HG03565 (cell line): Measurements from ENCODE around the gene SIGLEC9.

Experiments
- ATAC-seq: cut with Tn5 transposase; IDR thresholded peaks from one replicate; pipeline ENCODE4 v1.9.1; 2021; ENCODE audit warnings: mild to moderate bottlenecking, moderate library complexity; ENCODE audit not compliant: unreplicated experiment

SIGLEC9 gene

DNA sequence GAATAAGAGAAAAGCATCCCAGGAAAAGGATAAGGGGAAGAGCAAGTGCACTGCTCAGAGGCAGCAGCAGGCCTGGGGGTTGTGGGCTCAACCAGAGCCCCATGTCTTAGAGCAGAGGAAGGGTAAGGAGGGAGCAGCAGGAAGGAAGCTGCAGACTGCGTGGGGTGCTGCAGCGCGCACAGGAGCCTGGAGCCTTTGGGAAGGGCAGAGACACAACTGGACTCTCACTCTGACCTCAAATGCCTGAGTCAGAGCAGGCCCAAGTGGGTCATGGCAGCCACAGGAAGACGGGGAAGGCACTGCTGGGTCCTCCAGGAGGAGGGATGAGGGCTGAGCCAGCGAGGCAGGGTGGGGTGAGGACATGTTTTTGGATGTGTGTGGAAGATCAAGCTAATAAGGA is 49.0 kb downstream of the SIGLEC9 start:
- no peak for ATAC-seq

DNA sequence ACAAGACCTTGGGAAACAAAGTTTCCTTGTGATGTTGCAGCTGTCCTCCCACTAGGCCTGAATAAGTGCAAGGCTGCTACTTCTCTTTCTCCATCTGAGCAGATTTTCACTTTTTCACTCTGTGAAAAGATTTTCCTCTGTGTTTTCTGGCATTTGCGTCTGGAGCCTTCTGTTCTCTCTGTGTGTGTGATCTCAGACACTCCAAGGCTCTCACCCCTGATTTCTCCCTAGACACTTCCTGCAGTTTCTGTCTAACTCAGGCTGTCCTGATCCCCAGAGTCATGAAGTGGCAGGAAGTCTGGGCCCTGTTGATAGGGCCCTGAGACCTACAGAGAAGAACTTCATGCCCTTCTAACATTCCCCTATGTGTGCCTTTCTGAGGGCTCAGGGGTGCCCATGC is 54.5 kb downstream of the SIGLEC9 start:
- no peak for ATAC-seq
